Osteoblast (primary cell): ENCODE data around the gene CHST11. TPM values are rescaled to one million over a fixed set of nuclear protein-coding genes. Genes with fewer than 3 reads are reported as not detected.

Experiments
- DNase-seq: peaks from one replicate; pipeline ENCODE4 v3.0.0; 2011; ENCODE audit warnings: low spot score, mixed read lengths; ENCODE audit not compliant: insufficient read length; ENCODE audit errors: missing footprints
- H2AFZ ChIP-seq: 2 replicates; pipeline ENCODE4 v1.6.0; 2011; ENCODE audit warnings: mild to moderate bottlenecking, low read length
- H3K27ac ChIP-seq: 2 replicates; pipeline ENCODE4 v1.5.1; 2011; ENCODE audit warnings: mild to moderate bottlenecking, low read depth, low read length, moderate library complexity
- H3K27me3 ChIP-seq: 2 replicates; pipeline ENCODE4 v1.6.0; 2012; ENCODE audit warnings: mild to moderate bottlenecking, control low read depth, inconsistent platforms, low read length, moderate library complexity; ENCODE audit not compliant: insufficient read depth
- H3K36me3 ChIP-seq: 2 replicates; pipeline ENCODE4 v1.5.1; 2011; ENCODE audit warnings: mild to moderate bottlenecking, low read length, control low read depth, moderate library complexity; ENCODE audit not compliant: insufficient read depth
- H3K4me1 ChIP-seq: 2 replicates; pipeline ENCODE4 v1.5.1; 2011; ENCODE audit warnings: mild to moderate bottlenecking, low read length, control low read depth, moderate library complexity; ENCODE audit not compliant: insufficient read depth
- H3K4me2 ChIP-seq: 2 replicates; pipeline ENCODE4 v1.6.0; 2011; ENCODE audit warnings: mild to moderate bottlenecking, low read length; ENCODE audit not compliant: insufficient read depth
- H3K4me3 ChIP-seq: fragments of 200-600 bp; sonication (generic); 3 replicates; pipeline ENCODE4 v1.5.1; 2012; ENCODE audit warnings: mild to moderate bottlenecking, low read length, inconsistent platforms; ENCODE audit not compliant: insufficient read depth
- H3K79me2 ChIP-seq: 2 replicates; pipeline ENCODE4 v1.6.0; 2012; ENCODE audit warnings: mild to moderate bottlenecking, low read length, control low read depth, inconsistent platforms; ENCODE audit not compliant: insufficient read depth
- H3K9me3 ChIP-seq: 2 replicates; pipeline ENCODE4 v1.5.1; 2011; ENCODE audit warnings: low read depth, low read length, control low read depth
- H4K20me1 ChIP-seq: 2 replicates; pipeline ENCODE4 v1.6.0; 2012; ENCODE audit warnings: mild to moderate bottlenecking, low read length, control low read depth; ENCODE audit not compliant: insufficient read depth
- total RNA-seq: library from RNA; depleted of rRNA; stranded (reverse); fragments of >200 nt; gene quantifications from 2 replicates; pipeline ENCODE4 v1.2.3, GENCODE V29; 2012
- TF ChIP-seq, protein P1 (sequence below): IDR thresholded peaks from 2 replicates; pipeline ENCODE4 v1.5.1; 2011; ENCODE audit warnings: mild to moderate bottlenecking, low read depth, low read length, moderate library complexity; ENCODE audit errors: extremely low read depth

CHST11 gene
- total RNA-seq, 1 donor = 24.6 TPM

DNA sequence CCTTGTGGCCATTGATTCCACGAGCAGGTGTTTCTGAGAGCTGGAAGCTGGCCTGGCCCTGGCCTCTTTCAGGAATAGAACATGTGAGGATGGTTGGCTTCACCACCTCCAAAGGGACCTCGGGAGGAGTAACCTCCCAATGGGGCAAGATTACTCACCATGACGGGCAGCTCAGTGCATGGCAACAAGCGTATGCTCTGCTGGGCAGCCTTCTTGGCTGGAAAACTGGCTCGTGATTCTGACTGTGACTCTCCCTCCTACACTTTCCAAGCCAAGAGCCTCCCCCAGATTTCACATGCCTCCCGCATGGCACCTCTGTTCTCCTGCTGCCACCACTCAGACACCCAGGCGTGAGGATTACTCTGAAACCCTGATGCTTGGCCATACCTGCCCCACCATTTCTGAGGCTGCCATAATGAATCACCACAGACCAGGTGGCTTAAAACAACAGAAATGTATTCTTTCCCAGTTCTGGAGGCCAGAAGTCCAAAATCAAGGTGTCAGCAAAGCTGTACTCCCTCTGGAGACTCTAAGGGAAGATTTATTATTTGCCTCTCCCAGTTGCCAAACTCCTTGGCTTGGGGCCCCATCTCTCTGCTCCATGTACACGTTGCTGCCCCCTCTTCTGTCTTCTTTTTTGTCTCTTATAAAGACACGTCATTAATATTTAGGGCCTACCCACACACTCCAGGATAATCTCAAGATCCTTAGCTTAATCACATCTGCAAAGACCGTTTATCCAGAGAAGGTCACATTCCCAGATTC lies 215.9 kb downstream of the CHST11 start:
- TF ChIP-seq, protein P1, sequence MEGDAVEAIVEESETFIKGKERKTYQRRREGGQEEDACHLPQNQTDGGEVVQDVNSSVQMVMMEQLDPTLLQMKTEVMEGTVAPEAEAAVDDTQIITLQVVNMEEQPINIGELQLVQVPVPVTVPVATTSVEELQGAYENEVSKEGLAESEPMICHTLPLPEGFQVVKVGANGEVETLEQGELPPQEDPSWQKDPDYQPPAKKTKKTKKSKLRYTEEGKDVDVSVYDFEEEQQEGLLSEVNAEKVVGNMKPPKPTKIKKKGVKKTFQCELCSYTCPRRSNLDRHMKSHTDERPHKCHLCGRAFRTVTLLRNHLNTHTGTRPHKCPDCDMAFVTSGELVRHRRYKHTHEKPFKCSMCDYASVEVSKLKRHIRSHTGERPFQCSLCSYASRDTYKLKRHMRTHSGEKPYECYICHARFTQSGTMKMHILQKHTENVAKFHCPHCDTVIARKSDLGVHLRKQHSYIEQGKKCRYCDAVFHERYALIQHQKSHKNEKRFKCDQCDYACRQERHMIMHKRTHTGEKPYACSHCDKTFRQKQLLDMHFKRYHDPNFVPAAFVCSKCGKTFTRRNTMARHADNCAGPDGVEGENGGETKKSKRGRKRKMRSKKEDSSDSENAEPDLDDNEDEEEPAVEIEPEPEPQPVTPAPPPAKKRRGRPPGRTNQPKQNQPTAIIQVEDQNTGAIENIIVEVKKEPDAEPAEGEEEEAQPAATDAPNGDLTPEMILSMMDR = no peak
- Histone ChIP-seq H3K4me2 (peak overlapping the region; percentile 72), H2AFZ (no peak overlapping the region), H3K27ac (peak overlapping the region; percentile 75), H3K79me2 (peaks cover 8% of the 10 kb centered on the region), H3K4me3 (peak overlapping the region; percentile 29), H3K9me3 (no peaks in the 10 kb centered on the region), H3K36me3 (no peaks in the 10 kb centered on the region), H3K4me1 (peaks cover 32% of the 10 kb centered on the region), H3K27me3 (no peaks in the 10 kb centered on the region), H4K20me1 (peaks cover 5% of the 10 kb centered on the region)
- DNase-seq = peak; percentile 84

DNA sequence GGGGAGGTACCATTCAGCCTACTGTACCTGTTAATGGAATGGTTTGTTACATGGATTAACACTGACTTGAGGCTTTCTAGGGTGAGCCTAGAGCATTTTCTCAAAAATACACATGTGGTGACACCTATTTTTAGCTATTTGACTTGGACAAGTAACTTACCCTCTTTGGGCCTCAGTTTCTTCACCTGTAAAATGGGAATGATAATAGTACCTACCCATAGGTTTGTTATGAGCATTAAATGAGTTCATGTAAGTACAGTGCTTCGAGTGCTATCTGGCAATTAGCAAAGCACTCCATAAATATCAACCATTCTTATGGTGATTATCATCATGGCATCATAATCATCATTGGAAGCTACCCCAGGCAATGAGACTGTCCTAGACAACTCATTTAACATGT lies 216.5 kb downstream of the CHST11 start:
- Histone ChIP-seq H3K4me3 (no peak overlapping the region), H3K4me2 (no peak overlapping the region), H3K4me1 (peaks cover 30% of the 10 kb centered on the region), H4K20me1 (peaks cover 9% of the 10 kb centered on the region), H3K27me3 (no peaks in the 10 kb centered on the region), H2AFZ (no peak overlapping the region), H3K9me3 (no peaks in the 10 kb centered on the region), H3K27ac (peak overlapping the region; percentile 75), H3K79me2 (peaks cover 10% of the 10 kb centered on the region), H3K36me3 (no peaks in the 10 kb centered on the region)
- no peak for DNase-seq
- TF ChIP-seq, protein P1 = no peak

DNA sequence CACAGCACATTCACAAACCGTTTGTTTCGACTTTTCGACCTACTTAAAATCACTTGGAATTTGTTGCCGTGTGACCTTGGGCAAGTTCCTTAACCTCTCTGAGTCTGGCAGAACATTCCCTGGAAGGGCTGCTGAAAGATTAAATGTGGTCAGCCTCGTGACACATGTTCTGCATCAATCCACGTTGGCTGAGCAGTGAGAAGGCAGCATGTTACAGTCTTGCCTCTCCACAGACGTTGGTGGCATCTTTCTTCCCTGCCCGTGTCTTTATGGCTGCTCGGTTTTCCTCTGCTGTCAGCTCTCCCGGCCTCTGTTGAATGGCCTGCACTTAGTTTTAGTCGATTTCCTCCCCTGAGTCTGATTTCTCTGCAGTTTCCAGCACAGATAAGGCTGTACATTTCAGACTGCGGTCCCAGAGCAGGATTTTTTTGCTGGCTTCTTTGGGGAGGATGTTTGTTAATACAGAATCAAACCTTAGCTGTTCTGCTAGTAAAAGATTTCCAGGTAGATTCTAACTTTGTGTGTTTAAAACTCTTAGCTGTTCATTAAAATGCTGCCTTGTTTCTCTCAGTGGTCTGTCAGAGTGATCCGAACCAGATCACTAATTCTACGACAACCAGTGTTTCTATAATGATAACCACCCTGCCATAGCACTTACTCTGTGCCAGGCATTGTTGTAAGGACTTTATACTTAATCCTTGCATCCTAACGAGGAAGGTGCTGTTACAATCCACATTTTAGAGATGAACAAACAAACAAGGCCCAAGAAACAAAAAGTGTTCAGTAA lies 217.1 kb downstream of the CHST11 start:
- no peak for DNase-seq
- Histone ChIP-seq H3K4me3 (no peak overlapping the region), H3K4me2 (no peak overlapping the region), H3K27me3 (no peaks in the 10 kb centered on the region), H4K20me1 (peaks cover 9% of the 10 kb centered on the region), H2AFZ (no peak overlapping the region), H3K79me2 (peaks cover 14% of the 10 kb centered on the region), H3K4me1 (peaks cover 28% of the 10 kb centered on the region), H3K9me3 (no peaks in the 10 kb centered on the region), H3K27ac (peak overlapping the region; percentile 75), H3K36me3 (no peaks in the 10 kb centered on the region)
- TF ChIP-seq, protein P1 = no peak

DNA sequence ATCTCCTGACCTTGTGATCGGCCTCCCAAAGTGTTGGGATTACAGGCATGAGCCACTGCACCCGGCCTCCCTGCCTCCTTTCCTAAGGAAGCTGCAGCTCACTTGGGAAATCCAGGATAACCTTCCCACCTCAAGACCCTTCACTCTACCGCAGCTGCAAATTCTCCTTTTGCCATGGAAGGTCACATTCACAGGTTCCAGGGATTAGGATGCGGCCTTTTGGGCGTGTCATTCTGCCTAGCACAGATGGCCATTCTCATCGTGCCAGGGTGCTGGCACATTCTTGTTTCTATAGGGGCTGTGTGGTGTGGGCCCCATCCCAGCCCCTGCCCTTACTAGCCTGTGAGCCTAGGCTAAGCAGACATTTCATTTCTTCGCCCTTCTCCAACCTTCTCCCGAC lies 219.9 kb downstream of the CHST11 start:
- Histone ChIP-seq H3K4me3 (no peak overlapping the region), H4K20me1 (peaks cover 18% of the 10 kb centered on the region), H3K79me2 (peaks cover 16% of the 10 kb centered on the region), H3K4me2 (no peak overlapping the region), H3K36me3 (no peaks in the 10 kb centered on the region), H3K4me1 (peaks cover 23% of the 10 kb centered on the region), H3K9me3 (no peaks in the 10 kb centered on the region), H3K27ac (no peak overlapping the region), H3K27me3 (no peaks in the 10 kb centered on the region), H2AFZ (no peak overlapping the region)
- DNase-seq = no peak
- TF ChIP-seq, protein P1 = no peak
